Hepatocyte (in vitro differentiated cells): ENCODE results near the gene LHFPL3.

ENCODE experiments used
- CTCF ChIP-seq: fragments of 200-600 bp; sonication (generic); IDR thresholded peaks from 2 replicates; pipeline ENCODE4 v1.5.1; 2016; ENCODE audit warnings: antibody characterized with exemption, mild to moderate bottlenecking; ENCODE audit not compliant: poor library complexity
- EZH2phosphoT487 ChIP-seq: fragments of 200-600 bp; sonication (generic); IDR thresholded peaks from one replicate; pipeline ENCODE4 v1.6.1; 2018; ENCODE audit warnings: antibody characterized with exemption, mild to moderate bottlenecking, low read depth, moderate library complexity; ENCODE audit not compliant: unreplicated experiment, severe bottlenecking

GRCh38 chr7:104621321-104621720 is 292.9 kb downstream of the LHFPL3 start:
- TF ChIP-seq CTCF = no peak
- TF ChIP-seq EZH2phosphoT487 = no peak
